Endothelial cell of umbilical vein (primary cell): Measurements from ENCODE around the gene PATE4. TPM values are rescaled to one million over a fixed set of nuclear protein-coding genes. Genes with fewer than 3 reads are reported as not detected.

ENCODE experiments used
- BruUV-seq: library from RNA; stranded (reverse); fragments of 400-500 nt; replicated peaks from 2 replicates; lab custom pipeline; 2021; lab: Mats Ljungman, UMichigan
- CTCF ChIA-PET: fragments of 300-600, 350-600 bp; sonication (Branson Sonifier 250); formaldehyde crosslinking; loops from one replicate; lab custom pipeline; 2021; ENCODE audit warnings: antibody characterized with exemption, inconsistent platforms; lab: Charles Lee
- POLR2A ChIA-PET: fragments of 300-600, 350-600 bp; sonication (Branson Sonifier 250); formaldehyde crosslinking; loops from one replicate; lab custom pipeline; 2021; ENCODE audit warnings: antibody characterized with exemption, inconsistent platforms; lab: Charles Lee
- DNase-seq: peaks from one replicate; pipeline ENCODE4 v3.0.0-alpha.2; 2011; ENCODE audit warnings: low read depth, low spot score
- FAIRE-seq: peaks from 2 replicates; lab custom pipeline; 2011; peaks lifted over from hg19 to GRCh38; lab: Jason Lieb, UNC
- H2AFZ ChIP-seq: 2 replicates; pipeline ENCODE4 v1.6.0; 2012; ENCODE audit warnings: low read depth, low read length, control low read depth, inconsistent platforms
- H3K27ac ChIP-seq: 2 replicates; pipeline ENCODE4 v1.5.1; 2011; ENCODE audit warnings: low read depth, mild to moderate bottlenecking, control low read depth, low read length, moderate library complexity; ENCODE audit not compliant: insufficient read depth
- H3K27me3 ChIP-seq, 2 experiments: 2 replicates each; pipeline versions ENCODE4 v1.6.0 to v1.6.1; 2011; ENCODE audit warnings: low read length in 2 of 2, mixed read lengths in 1 of 2; ENCODE audit not compliant: control insufficient read depth in 2 of 2, insufficient read depth in 2 of 2
- H3K36me3 ChIP-seq, 2 experiments: 2 replicates in 1 of 2; 3 replicates in 1 of 2; pipeline ENCODE4 v1.5.1; 2011; ENCODE audit warnings: low read length in 2 of 2, mild to moderate bottlenecking in 1 of 2, moderate library complexity in 1 of 2; ENCODE audit not compliant: control insufficient read depth in 2 of 2, insufficient read depth in 2 of 2; ENCODE audit errors: extremely low read depth in 1 of 2
- H3K4me1 ChIP-seq: 3 replicates; pipeline ENCODE4 v1.5.1; 2011; ENCODE audit warnings: mild to moderate bottlenecking, low read length; ENCODE audit not compliant: control insufficient read depth, insufficient read depth; ENCODE audit errors: extremely low read depth
- H3K4me2 ChIP-seq: 2 replicates; pipeline ENCODE4 v1.6.1; 2011; ENCODE audit warnings: low read length, control low read depth, mixed read lengths; ENCODE audit not compliant: insufficient read depth
- H3K4me3 ChIP-seq, 3 experiments: fragments of 200-600 bp in 1 of 3; sonication (generic), shearing (Covaris generic) in 1 of 3; replicated peaks in 1 of 3; 2 replicates each; pipeline ENCODE4 v1.5.1; 2011 to 2016; ENCODE audit warnings: control low read depth in 3 of 3, low read length in 3 of 3, mild to moderate bottlenecking in 2 of 3, inconsistent platforms in 1 of 3, low read depth in 1 of 3, moderate library complexity in 1 of 3; ENCODE audit not compliant: insufficient read depth in 1 of 3
- H3K79me2 ChIP-seq: 2 replicates; pipeline ENCODE4 v1.6.0; 2012; ENCODE audit warnings: low read length, inconsistent platforms; ENCODE audit not compliant: control insufficient read depth, insufficient read depth
- H3K9ac ChIP-seq: replicated peaks from 2 replicates; pipeline ENCODE3; 2011; ENCODE audit warnings: low read length, control low read depth; ENCODE audit not compliant: insufficient read depth; ENCODE audit errors: extremely low read depth
- H3K9me1 ChIP-seq: replicated peaks from 3 replicates; pipeline ENCODE4 v1.6.0; 2011; ENCODE audit warnings: mild to moderate bottlenecking, low read length; ENCODE audit not compliant: control insufficient read depth, insufficient read depth; ENCODE audit errors: extremely low read depth
- H3K9me3 ChIP-seq: replicated peaks from 2 replicates; pipeline ENCODE4 v1.5.1; 2012; ENCODE audit warnings: low read length, inconsistent platforms; ENCODE audit not compliant: control insufficient read depth, insufficient read depth
- H4K20me1 ChIP-seq: replicated peaks from 2 replicates; pipeline ENCODE3; 2011; ENCODE audit warnings: mild to moderate bottlenecking, low read length; ENCODE audit not compliant: control insufficient read depth, insufficient read depth; ENCODE audit errors: extremely low read depth
- CTCF ChIP-seq, 2 donors: IDR thresholded peaks; 1 replicate in 1 of 2; 2 replicates in 1 of 2; pipeline ENCODE4 v1.5.1; 2011; ENCODE audit warnings: low read length in 2 of 2, mild to moderate bottlenecking in 2 of 2, moderate library complexity in 2 of 2, control low read depth in 1 of 2, inconsistent platforms in 1 of 2, low read depth in 1 of 2; ENCODE audit not compliant: insufficient read depth in 1 of 2; ENCODE audit errors: extremely low read depth in 1 of 2
- EZH2 ChIP-seq: IDR thresholded peaks from 2 replicates; pipeline ENCODE4 v1.6.1; 2012; ENCODE audit warnings: borderline replicate concordance, low read depth, mild to moderate bottlenecking, moderate library complexity, low read length, inconsistent platforms; ENCODE audit not compliant: severe bottlenecking
- FOS ChIP-seq: IDR thresholded peaks from 2 replicates; pipeline ENCODE4 v1.6.1; 2011; ENCODE audit warnings: mild to moderate bottlenecking, low read length, moderate library complexity, borderline replicate concordance; ENCODE audit not compliant: insufficient read depth
- GATA2 ChIP-seq: IDR thresholded peaks from 2 replicates; pipeline ENCODE4 v1.7.0; 2011; ENCODE audit warnings: low read depth, mild to moderate bottlenecking, moderate library complexity, mixed read lengths, low read length; ENCODE audit not compliant: insufficient read length, insufficient read depth
- JUN ChIP-seq: IDR thresholded peaks from 2 replicates; pipeline ENCODE4 v1.6.1; 2011; ENCODE audit warnings: borderline replicate concordance, low read depth; ENCODE audit not compliant: insufficient read length, insufficient read depth
- MAX ChIP-seq: IDR thresholded peaks from 2 replicates; pipeline ENCODE4 v1.6.1; 2011; ENCODE audit not compliant: insufficient read depth, insufficient read length
- MYC ChIP-seq: IDR thresholded peaks from one replicate; pipeline ENCODE4 v1.6.1; 2011; ENCODE audit warnings: mild to moderate bottlenecking, low read depth, low read length
- POLR2A ChIP-seq: IDR thresholded peaks from 2 replicates; pipeline ENCODE4 v1.6.1; 2012; ENCODE audit warnings: low read depth, mild to moderate bottlenecking, control low read depth, low read length
- POLR2AphosphoS5 ChIP-seq: IDR thresholded peaks from 2 replicates; pipeline ENCODE4 v1.6.1; 2012; ENCODE audit warnings: low read depth, mild to moderate bottlenecking, control low read depth, low read length, moderate library complexity; ENCODE audit not compliant: insufficient read depth
- dilution Hi-C: fragments of 300-500 bp; cut with MboI; formaldehyde crosslinking; loops from one replicate; pipeline ENCODE4 v1.15.0; 2019; ENCODE audit warnings: low sequenced_read_pairs; ENCODE audit not compliant: extremely low pct_ligation_motif_present
- intact Hi-C: fragments of 100-400 bp; cut with micrococcal nuclease; formaldehyde crosslinking; loops from one replicate; pipeline ENCODE4 v1.10.0; 2022
- polyA plus RNA-seq, 4 experiments: library from polyadenylated mRNA; depleted of rRNA in 3 of 4; stranded (reverse) in 3 of 4; unstranded in 1 of 4; fragments of >200 nt; gene quantifications; 2 replicates each; pipeline versions ENCODE4 v1.2.1 to v1.2.3, GENCODE V29; 2011 to 2012; ENCODE audit warnings: missing spikeins in 1 of 4
- total RNA-seq: library from RNA; stranded (reverse); gene quantifications from 2 replicates; pipeline ENCODE4 v1.2.3, GENCODE V29; 2021

Gene PATE4
- total and polyA plus RNA-seq, 2 donors (not counting 3 experiments of a cell fraction or from before 2014, with no cell fraction given) = not detected

- TF ChIP-seq FOS (no peak), MYC (no peak), POLR2AphosphoS5 (no peak), CTCF (IDR thresholded peaks at IDR 0.05; ENCODE audit: extremely low read depth in 1 of 2, insufficient read depth in 1 of 2, low read depth in 1 of 2, low read length in 2 of 2) (no peak), POLR2A (no peak), MAX (no peak), JUN (no peak), GATA2 (no peak), EZH2 (no peak)
- BruUV-seq = no TSS peak
- no peaks in the 10 kb centered on the region for H3K4me1 ChIP-seq
- no peaks in the 10 kb centered on the region for H3K79me2 ChIP-seq
- no peak overlapping the region for H3K4me3 ChIP-seq
- intact Hi-C loops = no loop called here
- no peak for FAIRE-seq
- ChIA-PET CTCF (no interaction called here), POLR2A (no interaction called here)
- H3K9me1 ChIP-seq = no peaks in the 10 kb centered on the region
- H3K9ac ChIP-seq = no peak overlapping the region
- no peak for DNase-seq
- H4K20me1 ChIP-seq = no peaks in the 10 kb centered on the region
- dilution Hi-C loops = no loop called here
- no peaks in the 10 kb centered on the region for H3K9me3 ChIP-seq
- H2AFZ ChIP-seq = no peak overlapping the region
- H3K27me3 ChIP-seq = no peaks in the 10 kb centered on the region
- no peaks in the 10 kb centered on the region for H3K36me3 ChIP-seq
- no peak overlapping the region for H3K4me2 ChIP-seq
- H3K27ac ChIP-seq = no peak overlapping the region
Measured at GRCh38 chr11:125790825-125791224, 42.3 kb upstream of the PATE4 start.
